ENCODE measurements around the gene ECHDC1. TPM values are rescaled to one million over a fixed set of nuclear protein-coding genes. Genes with fewer than 3 reads are reported as not detected.
"Not testable (repeated sequence)": the region's sequence is repeated elsewhere in the genome, so short reads cannot be mapped to it uniquely, and the experiment has no call there.

The ECHDC1 gene
- polyA plus RNA-seq, 1 donor from 2014 or later: 95.7 TPM

DNA sequence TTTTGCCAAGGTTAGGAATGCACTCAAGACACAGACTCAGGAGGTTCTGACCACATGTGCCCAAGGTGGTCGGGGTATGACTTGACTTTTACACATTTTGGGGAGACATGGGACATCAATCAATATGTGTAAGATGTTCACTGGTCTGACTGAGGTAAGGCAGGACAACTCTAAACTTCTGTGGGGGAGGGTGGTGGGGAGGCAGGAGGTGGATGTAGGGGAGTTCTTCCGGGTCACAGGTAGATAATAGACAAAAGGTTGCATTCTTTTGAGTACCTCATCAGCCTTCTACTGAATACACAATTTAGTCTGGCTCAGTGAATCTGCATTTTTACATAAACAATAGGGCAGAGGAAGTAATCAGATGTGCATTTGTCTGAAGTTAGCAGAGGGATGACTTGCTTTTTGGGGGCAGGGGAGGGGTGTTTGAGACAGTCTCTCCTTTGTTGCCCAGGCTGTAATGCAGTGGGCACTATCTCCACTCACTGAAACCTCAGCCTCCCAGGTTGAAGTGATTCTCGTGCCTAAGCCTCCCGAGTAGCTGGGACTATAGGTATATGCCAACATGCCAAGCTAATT, 10.9 kb downstream of the ECHDC1 start:
- H3K27me3 ChIP-seq (ENCODE audit: insufficient read depth, low read depth, low read length): no peaks in the 10 kb centered on the region
- no peak overlapping the region for H2AFZ ChIP-seq (ENCODE audit: low read depth, low read length)
- no peak overlapping the region for H3K9ac ChIP-seq (ENCODE audit: low read length)
- no peak overlapping the region for H3K27ac ChIP-seq (ENCODE audit: low read length)
- no peak overlapping the region for H3K4me2 ChIP-seq (ENCODE audit: low read length)
- no peak overlapping the region for H3K4me3 ChIP-seq (ENCODE audit: low read length)
- TF ChIP-seq POLR2AphosphoS5 (IDR thresholded peaks at IDR 0.05): no peak
- TF ChIP-seq TAF1 (IDR thresholded peaks at IDR 0.05; ENCODE audit: low read depth): no peak
- TF ChIP-seq SMC3 (conservative IDR thresholded peaks at IDR 0.05; ENCODE audit: poor library complexity): no peak
- TF ChIP-seq EZH2 (IDR thresholded peaks at IDR 0.05; ENCODE audit: borderline replicate concordance, insufficient read depth, low read length, poor library complexity, severe bottlenecking): no peak
- TF ChIP-seq RAD21 (conservative IDR thresholded peaks at IDR 0.05): no peak
- no peak for TF ChIP-seq EP300 (conservative IDR thresholded peaks at IDR 0.05; ENCODE audit: poor library complexity, severe bottlenecking)
- TF ChIP-seq, protein P1, sequence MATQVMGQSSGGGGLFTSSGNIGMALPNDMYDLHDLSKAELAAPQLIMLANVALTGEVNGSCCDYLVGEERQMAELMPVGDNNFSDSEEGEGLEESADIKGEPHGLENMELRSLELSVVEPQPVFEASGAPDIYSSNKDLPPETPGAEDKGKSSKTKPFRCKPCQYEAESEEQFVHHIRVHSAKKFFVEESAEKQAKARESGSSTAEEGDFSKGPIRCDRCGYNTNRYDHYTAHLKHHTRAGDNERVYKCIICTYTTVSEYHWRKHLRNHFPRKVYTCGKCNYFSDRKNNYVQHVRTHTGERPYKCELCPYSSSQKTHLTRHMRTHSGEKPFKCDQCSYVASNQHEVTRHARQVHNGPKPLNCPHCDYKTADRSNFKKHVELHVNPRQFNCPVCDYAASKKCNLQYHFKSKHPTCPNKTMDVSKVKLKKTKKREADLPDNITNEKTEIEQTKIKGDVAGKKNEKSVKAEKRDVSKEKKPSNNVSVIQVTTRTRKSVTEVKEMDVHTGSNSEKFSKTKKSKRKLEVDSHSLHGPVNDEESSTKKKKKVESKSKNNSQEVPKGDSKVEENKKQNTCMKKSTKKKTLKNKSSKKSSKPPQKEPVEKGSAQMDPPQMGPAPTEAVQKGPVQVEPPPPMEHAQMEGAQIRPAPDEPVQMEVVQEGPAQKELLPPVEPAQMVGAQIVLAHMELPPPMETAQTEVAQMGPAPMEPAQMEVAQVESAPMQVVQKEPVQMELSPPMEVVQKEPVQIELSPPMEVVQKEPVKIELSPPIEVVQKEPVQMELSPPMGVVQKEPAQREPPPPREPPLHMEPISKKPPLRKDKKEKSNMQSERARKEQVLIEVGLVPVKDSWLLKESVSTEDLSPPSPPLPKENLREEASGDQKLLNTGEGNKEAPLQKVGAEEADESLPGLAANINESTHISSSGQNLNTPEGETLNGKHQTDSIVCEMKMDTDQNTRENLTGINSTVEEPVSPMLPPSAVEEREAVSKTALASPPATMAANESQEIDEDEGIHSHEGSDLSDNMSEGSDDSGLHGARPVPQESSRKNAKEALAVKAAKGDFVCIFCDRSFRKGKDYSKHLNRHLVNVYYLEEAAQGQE (IDR thresholded peaks at IDR 0.05; ENCODE audit: borderline replicate concordance): no peak
- TF ChIP-seq MXI1 (conservative IDR thresholded peaks at IDR 0.05; ENCODE audit: poor library complexity, severe bottlenecking): no peak
- TF ChIP-seq, protein P2, sequence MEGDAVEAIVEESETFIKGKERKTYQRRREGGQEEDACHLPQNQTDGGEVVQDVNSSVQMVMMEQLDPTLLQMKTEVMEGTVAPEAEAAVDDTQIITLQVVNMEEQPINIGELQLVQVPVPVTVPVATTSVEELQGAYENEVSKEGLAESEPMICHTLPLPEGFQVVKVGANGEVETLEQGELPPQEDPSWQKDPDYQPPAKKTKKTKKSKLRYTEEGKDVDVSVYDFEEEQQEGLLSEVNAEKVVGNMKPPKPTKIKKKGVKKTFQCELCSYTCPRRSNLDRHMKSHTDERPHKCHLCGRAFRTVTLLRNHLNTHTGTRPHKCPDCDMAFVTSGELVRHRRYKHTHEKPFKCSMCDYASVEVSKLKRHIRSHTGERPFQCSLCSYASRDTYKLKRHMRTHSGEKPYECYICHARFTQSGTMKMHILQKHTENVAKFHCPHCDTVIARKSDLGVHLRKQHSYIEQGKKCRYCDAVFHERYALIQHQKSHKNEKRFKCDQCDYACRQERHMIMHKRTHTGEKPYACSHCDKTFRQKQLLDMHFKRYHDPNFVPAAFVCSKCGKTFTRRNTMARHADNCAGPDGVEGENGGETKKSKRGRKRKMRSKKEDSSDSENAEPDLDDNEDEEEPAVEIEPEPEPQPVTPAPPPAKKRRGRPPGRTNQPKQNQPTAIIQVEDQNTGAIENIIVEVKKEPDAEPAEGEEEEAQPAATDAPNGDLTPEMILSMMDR (IDR thresholded peaks at IDR 0.05; ENCODE audit: poor library complexity, severe bottlenecking): no peak
- H3K9me3 ChIP-seq (ENCODE audit: low read length): no peaks in the 10 kb centered on the region
- peaks cover 4% of the 10 kb centered on the region for H3K36me3 ChIP-seq (ENCODE audit: insufficient read depth, low read length)
- H3K9me2 ChIP-seq (ENCODE audit: insufficient read depth, low read length): no peaks in the 10 kb centered on the region
- H3F3A ChIP-seq (ENCODE audit: insufficient read depth, low read length, poor library complexity, severe bottlenecking): no peaks in the 10 kb centered on the region
- no peaks in the 10 kb centered on the region for H4K20me1 ChIP-seq (ENCODE audit: insufficient read depth)
- H3K79me2 ChIP-seq (replicated peaks; ENCODE audit: insufficient read depth, low read length): peaks cover 25% of the 10 kb centered on the region

DNA sequence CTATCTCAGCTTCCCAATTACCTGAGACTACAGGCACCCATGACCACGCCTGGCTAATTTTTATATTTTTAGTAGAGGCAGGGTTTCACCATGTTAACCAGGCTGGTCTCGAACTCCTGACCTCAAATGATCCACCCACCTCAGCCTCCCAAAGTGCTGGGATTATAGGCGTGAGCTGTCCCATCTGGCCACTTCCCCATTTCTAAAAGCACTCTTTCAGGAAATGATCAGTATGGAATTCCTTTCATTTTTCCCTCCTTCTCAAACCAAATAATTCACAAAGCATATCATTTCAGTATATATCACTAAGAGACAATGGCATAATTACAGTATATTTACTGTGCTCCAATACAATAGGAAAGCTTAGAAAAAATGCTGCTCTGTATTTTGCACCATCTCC, 12.2 kb downstream of the ECHDC1 start:
- not testable (repeated sequence) for H3K27ac ChIP-seq (ENCODE audit: low read length); H3K27me3 ChIP-seq (ENCODE audit: insufficient read depth, low read depth, low read length); H3K9me3 ChIP-seq (ENCODE audit: low read length); H2AFZ ChIP-seq (ENCODE audit: low read depth, low read length); H3K4me3 ChIP-seq (ENCODE audit: low read length); H3K4me2 ChIP-seq (ENCODE audit: low read length); H3K9ac ChIP-seq (ENCODE audit: low read length); H3K9me2 ChIP-seq (ENCODE audit: insufficient read depth, low read length); H3K36me3 ChIP-seq (ENCODE audit: insufficient read depth, low read length); H4K20me1 ChIP-seq (ENCODE audit: insufficient read depth); H3F3A ChIP-seq (ENCODE audit: insufficient read depth, low read length, poor library complexity, severe bottlenecking)
- peaks cover 19% of the 10 kb centered on the region for H3K79me2 ChIP-seq (replicated peaks; ENCODE audit: insufficient read depth, low read length)

Data from neural cell (in vitro differentiated cells).